ENCODE data around the gene ITCH.

DNA sequence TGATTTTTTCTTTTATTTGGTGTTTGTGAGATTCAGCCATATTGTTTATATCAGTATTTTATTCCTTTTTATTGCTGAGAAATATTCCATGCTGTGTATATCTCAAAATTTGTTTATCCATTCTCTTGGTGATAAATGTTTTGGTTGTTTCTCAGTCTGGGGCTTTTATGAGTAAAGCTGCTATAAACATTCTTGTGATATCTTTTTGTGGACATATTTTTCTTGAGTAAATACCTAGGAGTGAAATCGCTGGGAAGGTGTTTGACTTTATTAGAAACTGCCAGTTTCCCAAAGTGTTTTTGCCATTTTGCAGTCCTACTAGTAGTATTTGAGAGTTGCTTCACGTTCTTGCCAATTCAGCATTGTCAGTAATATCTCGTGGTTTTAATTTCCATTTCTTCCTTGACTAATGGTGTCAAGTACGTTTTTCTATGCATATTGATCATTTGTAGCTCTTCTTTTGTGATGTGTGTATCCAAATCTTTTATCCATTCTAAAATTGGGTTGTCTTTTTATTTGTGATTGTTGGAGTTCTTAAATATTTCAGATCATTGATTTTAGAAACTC is 122.1 kb downstream of the ITCH start:
- TF ChIP-seq, protein P1, sequence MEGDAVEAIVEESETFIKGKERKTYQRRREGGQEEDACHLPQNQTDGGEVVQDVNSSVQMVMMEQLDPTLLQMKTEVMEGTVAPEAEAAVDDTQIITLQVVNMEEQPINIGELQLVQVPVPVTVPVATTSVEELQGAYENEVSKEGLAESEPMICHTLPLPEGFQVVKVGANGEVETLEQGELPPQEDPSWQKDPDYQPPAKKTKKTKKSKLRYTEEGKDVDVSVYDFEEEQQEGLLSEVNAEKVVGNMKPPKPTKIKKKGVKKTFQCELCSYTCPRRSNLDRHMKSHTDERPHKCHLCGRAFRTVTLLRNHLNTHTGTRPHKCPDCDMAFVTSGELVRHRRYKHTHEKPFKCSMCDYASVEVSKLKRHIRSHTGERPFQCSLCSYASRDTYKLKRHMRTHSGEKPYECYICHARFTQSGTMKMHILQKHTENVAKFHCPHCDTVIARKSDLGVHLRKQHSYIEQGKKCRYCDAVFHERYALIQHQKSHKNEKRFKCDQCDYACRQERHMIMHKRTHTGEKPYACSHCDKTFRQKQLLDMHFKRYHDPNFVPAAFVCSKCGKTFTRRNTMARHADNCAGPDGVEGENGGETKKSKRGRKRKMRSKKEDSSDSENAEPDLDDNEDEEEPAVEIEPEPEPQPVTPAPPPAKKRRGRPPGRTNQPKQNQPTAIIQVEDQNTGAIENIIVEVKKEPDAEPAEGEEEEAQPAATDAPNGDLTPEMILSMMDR (IDR thresholded peaks at IDR 0.05; ENCODE audit: low read depth, low read length) = no peak
- TF ChIP-seq EZH2phosphoT487 (IDR thresholded peaks at IDR 0.05; ENCODE audit: low read depth) = no peak
